IMR-90 (cell line): Measurements from ENCODE around the gene GCGR. TPM values are rescaled to one million over a fixed set of nuclear protein-coding genes. Genes with fewer than 3 reads are reported as not detected.
A peak's percentile ranks its signal among the peaks of the same experiment; 100 is the strongest.

Source experiments
- ATAC-seq: fragments of 200-7000 bp; cut with Tn5 transposase; 2 replicates; pipeline ENCODE4 v1.9.1; 2020; ENCODE audit warnings: low read depth, mild to moderate bottlenecking, moderate library complexity
- BruUV-seq: library from RNA; stranded (reverse); fragments of 400-500 nt; replicated peaks from 2 replicates; lab custom pipeline; 2021; lab: Mats Ljungman, UMichigan
- CTCF ChIA-PET: fragments of 300-600 bp; formaldehyde crosslinking; extraction: SDS; loops from one replicate; lab custom pipeline; 2021; ENCODE audit warnings: antibody characterized with exemption; lab: Yijun Ruan, JAX
- POLR2A ChIA-PET: fragments of 300-600 bp; sonication (Branson Sonifier 250); formaldehyde crosslinking; loops from one replicate; lab custom pipeline; 2022; ENCODE audit warnings: antibody characterized with exemption; ENCODE audit not compliant: unreplicated experiment; lab: Charles Lee
- DNase-seq: peaks from one replicate; pipeline ENCODE4 v3.0.0; 2013
- H2AFZ ChIP-seq: replicated peaks from 2 replicates; pipeline ENCODE3; 2013; ENCODE audit warnings: low read length, mild to moderate bottlenecking; ENCODE audit not compliant: poor library complexity
- H2AK5ac ChIP-seq: 2 replicates; pipeline ENCODE4 v1.6.1; 2013; ENCODE audit warnings: low read depth, low read length, inconsistent platforms
- H2AK9ac ChIP-seq: replicated peaks from 2 replicates; pipeline ENCODE3; 2013; ENCODE audit warnings: mild to moderate bottlenecking, low read depth, low read length, moderate library complexity; ENCODE audit not compliant: poor library complexity
- H2BK120ac ChIP-seq: 2 replicates; pipeline ENCODE4 v1.6.1; 2013; ENCODE audit warnings: low read depth, low read length, inconsistent platforms
- H2BK15ac ChIP-seq: 3 replicates; pipeline ENCODE4 v1.6.1; 2013; ENCODE audit warnings: low read depth, low read length, inconsistent platforms
- H2BK20ac ChIP-seq: 2 replicates; pipeline ENCODE4 v1.6.1; 2013; ENCODE audit warnings: low read depth, mild to moderate bottlenecking, inconsistent platforms, low read length, moderate library complexity
- H2BK5ac ChIP-seq: 2 replicates; pipeline ENCODE4 v1.6.1; 2013; ENCODE audit warnings: mild to moderate bottlenecking, low read depth, low read length, inconsistent platforms; ENCODE audit not compliant: poor library complexity, severe bottlenecking
- H3K14ac ChIP-seq: replicated peaks from 2 replicates; pipeline ENCODE4 v1.6.1; 2013; ENCODE audit warnings: low read depth, low read length, inconsistent platforms
- H3K18ac ChIP-seq: 2 replicates; pipeline ENCODE4 v1.6.1; 2013; ENCODE audit warnings: low read depth, low read length, control low read depth
- H3K23ac ChIP-seq: 2 replicates; pipeline ENCODE4 v1.6.1; 2013; ENCODE audit warnings: low read depth, low read length, inconsistent platforms
- H3K27ac ChIP-seq: 2 replicates; pipeline ENCODE4 v1.5.1; 2013; ENCODE audit warnings: mild to moderate bottlenecking, control low read depth, low read length; ENCODE audit not compliant: insufficient read depth
- H3K27me3 ChIP-seq: 2 replicates; pipeline ENCODE4 v1.6.1; 2013; ENCODE audit warnings: low read length; ENCODE audit not compliant: control insufficient read depth, insufficient read depth
- H3K36me3 ChIP-seq: 2 replicates; pipeline ENCODE4 v1.6.1; 2013; ENCODE audit warnings: low read length, mixed read lengths; ENCODE audit not compliant: control insufficient read depth, insufficient read depth
- H3K4ac ChIP-seq: 2 replicates; pipeline ENCODE4 v1.6.1; 2013; ENCODE audit warnings: low read depth, low read length, inconsistent platforms
- H3K4me1 ChIP-seq: 2 replicates; pipeline ENCODE4 v1.6.1; 2013; ENCODE audit warnings: low read length, mixed read lengths; ENCODE audit not compliant: control insufficient read depth, insufficient read depth
- H3K4me2 ChIP-seq: 2 replicates; pipeline ENCODE4 v1.6.1; 2013; ENCODE audit warnings: low read depth, mild to moderate bottlenecking, control low read depth, low read length, moderate library complexity
- H3K4me3 ChIP-seq: 2 replicates; pipeline ENCODE4 v1.5.1; 2013; ENCODE audit warnings: low read depth, mild to moderate bottlenecking, control low read depth, low read length, moderate library complexity; ENCODE audit not compliant: insufficient read depth
- H3K56ac ChIP-seq: 2 replicates; pipeline ENCODE4 v1.6.1; 2013; ENCODE audit warnings: low read length, inconsistent platforms; ENCODE audit not compliant: insufficient read depth; ENCODE audit errors: extremely low read depth
- H3K79me1 ChIP-seq, 2 experiments: 2 replicates each; pipeline ENCODE4 v1.6.1; 2013; ENCODE audit warnings: low read length in 2 of 2, inconsistent platforms in 1 of 2, low read depth in 1 of 2
- H3K9ac ChIP-seq: 2 replicates; pipeline ENCODE4 v1.6.1; 2013; ENCODE audit warnings: low read depth, low read length, control low read depth
- H3K9me1 ChIP-seq: 2 replicates; pipeline ENCODE4 v1.6.1; 2013; ENCODE audit warnings: low read length, inconsistent platforms; ENCODE audit not compliant: insufficient read depth
- H3K9me3 ChIP-seq: 2 replicates; pipeline ENCODE4 v1.6.1; 2013; ENCODE audit warnings: low read length; ENCODE audit not compliant: control insufficient read depth, insufficient read depth
- H4K20me1 ChIP-seq: 2 replicates; pipeline ENCODE4 v1.6.1; 2013; ENCODE audit warnings: low read length, inconsistent platforms; ENCODE audit not compliant: insufficient read depth
- H4K5ac ChIP-seq: 2 replicates; pipeline ENCODE4 v1.6.1; 2013; ENCODE audit warnings: mild to moderate bottlenecking, low read depth, low read length, control low read depth
- H4K8ac ChIP-seq, 2 experiments: 2 replicates each; pipeline ENCODE4 v1.6.1; 2013; ENCODE audit warnings: low read depth in 2 of 2, low read length in 2 of 2, control low read depth in 1 of 2, inconsistent platforms in 1 of 2
- H4K91ac ChIP-seq: 2 replicates; pipeline ENCODE4 v1.6.1; 2013; ENCODE audit warnings: low read depth, low read length, inconsistent platforms; ENCODE audit not compliant: insufficient read depth
- BHLHE40 ChIP-seq: fragments of 150-350 bp; IDR thresholded peaks from 2 replicates; pipeline ENCODE4 v1.6.1; 2016; ENCODE audit warnings: mild to moderate bottlenecking, low read depth, low read length
- CEBPB ChIP-seq: IDR thresholded peaks from 2 replicates; pipeline ENCODE4 v1.6.1; 2012; ENCODE audit warnings: low read depth, low read length, improper control_type of control experiment
- CHD1 ChIP-seq: IDR thresholded peaks from 2 replicates; pipeline ENCODE4 v1.6.1; 2012; ENCODE audit warnings: low read depth, low read length, improper control_type of control experiment
- CTCF ChIP-seq: conservative IDR thresholded peaks from 2 replicates; pipeline ENCODE4 v1.5.1; 2012; ENCODE audit warnings: mild to moderate bottlenecking, low read depth, low read length, improper control_type of control experiment
- FOS ChIP-seq: fragments of 150-350 bp; IDR thresholded peaks from 2 replicates; pipeline ENCODE4 v1.6.1; 2016; ENCODE audit warnings: low read depth, low read length
- MAFK ChIP-seq: IDR thresholded peaks from 2 replicates; pipeline ENCODE4 v1.6.1; 2012; ENCODE audit warnings: low read depth, low read length, improper control_type of control experiment
- MAZ ChIP-seq: IDR thresholded peaks from 2 replicates; pipeline ENCODE4 v1.6.1; 2012; ENCODE audit warnings: low read depth, mild to moderate bottlenecking, low read length, improper control_type of control experiment, moderate library complexity, borderline replicate concordance
- MXI1 ChIP-seq: IDR thresholded peaks from 2 replicates; pipeline ENCODE4 v1.6.1; 2012; ENCODE audit warnings: low read depth, mild to moderate bottlenecking, low read length, moderate library complexity, borderline replicate concordance
- NFE2L2 ChIP-seq: fragments of 150-350 bp; IDR thresholded peaks from 2 replicates; pipeline ENCODE4 v1.6.1; 2016; ENCODE audit warnings: low read depth, mild to moderate bottlenecking, low read length
- POLR2A ChIP-seq: IDR thresholded peaks from 2 replicates; pipeline ENCODE4 v1.6.1; 2012; ENCODE audit warnings: mild to moderate bottlenecking, low read depth, low read length
- RAD21 ChIP-seq: IDR thresholded peaks from 2 replicates; pipeline ENCODE4 v1.6.1; 2012; ENCODE audit warnings: low read length, improper control_type of control experiment
- RCOR1 ChIP-seq: IDR thresholded peaks from 2 replicates; pipeline ENCODE4 v1.6.1; 2012; ENCODE audit warnings: mild to moderate bottlenecking, low read length, improper control_type of control experiment; ENCODE audit not compliant: insufficient replicate concordance
- RFX5 ChIP-seq: IDR thresholded peaks from 2 replicates; pipeline ENCODE4 v1.8.0; 2012; ENCODE audit warnings: low read depth, mild to moderate bottlenecking, low read length, moderate library complexity
- SMC3 ChIP-seq: fragments of 150-350 bp; IDR thresholded peaks from 2 replicates; pipeline ENCODE4 v1.6.1; 2016; ENCODE audit warnings: low read depth, mild to moderate bottlenecking, antibody characterized with exemption, low read length, moderate library complexity
- WGBS, 2 experiments: methylation state at CpG; one replicate each; pipeline versions ENCODE4 v1.1.5 to v1.1.7; 2013; ENCODE audit warnings: missing lambda C conversion rate in 2 of 2; ENCODE audit not compliant: insufficient read length in 1 of 2; ENCODE audit errors: extremely low coverage in 2 of 2; 5-methylcytosine and 5-hydroxymethylcytosine counted together
- dilution Hi-C: fragments of 300-500 bp; cut with HindIII; formaldehyde crosslinking; loops from one replicate; pipeline ENCODE4 v1.14.3; 2018; ENCODE audit warnings: low sequenced_read_pairs; ENCODE audit not compliant: unreplicated experiment
- in situ Hi-C: fragments of 300-500 bp; cut with MboI; formaldehyde crosslinking; loops from 3 replicates; pipeline ENCODE4 v1.14.3; 2019; ENCODE audit warnings: low sequenced_read_pairs, inconsistent platforms, mixed read lengths
- intact Hi-C: fragments of 100-400 bp; cut with micrococcal nuclease; formaldehyde crosslinking; loops from 2 replicates; pipeline ENCODE4 v1.10.0; 2022
- polyA plus RNA-seq, 3 experiments: library from polyadenylated mRNA; depleted of rRNA; stranded (reverse); fragments of >200 nt; gene quantifications; 2 replicates each; pipeline ENCODE4 v1.2.3, GENCODE V29; 2012; ENCODE audit warnings: low replicate concordance in 1 of 3
- total RNA-seq: library from RNA; depleted of rRNA; stranded (reverse); fragments of >200 nt; gene quantifications from 2 replicates; pipeline ENCODE4 v1.2.3, GENCODE V29; 2012
- TF ChIP-seq, protein P1 (sequence below): fragments of 150-350 bp; IDR thresholded peaks from 2 replicates; pipeline ENCODE4 v1.6.1; 2016; ENCODE audit warnings: low read depth, mild to moderate bottlenecking, low read length, moderate library complexity, borderline replicate concordance
- TF ChIP-seq, protein P2 (sequence below): fragments of 150-350 bp; IDR thresholded peaks from 2 replicates; pipeline ENCODE4 v1.6.1; 2017; ENCODE audit warnings: mild to moderate bottlenecking, antibody characterized with exemption, low read length, low read depth

GCGR gene
- total and polyA plus RNA-seq, 2 of the 4 experiments (the other 2 are of a cell fraction), result not detected

DNA sequence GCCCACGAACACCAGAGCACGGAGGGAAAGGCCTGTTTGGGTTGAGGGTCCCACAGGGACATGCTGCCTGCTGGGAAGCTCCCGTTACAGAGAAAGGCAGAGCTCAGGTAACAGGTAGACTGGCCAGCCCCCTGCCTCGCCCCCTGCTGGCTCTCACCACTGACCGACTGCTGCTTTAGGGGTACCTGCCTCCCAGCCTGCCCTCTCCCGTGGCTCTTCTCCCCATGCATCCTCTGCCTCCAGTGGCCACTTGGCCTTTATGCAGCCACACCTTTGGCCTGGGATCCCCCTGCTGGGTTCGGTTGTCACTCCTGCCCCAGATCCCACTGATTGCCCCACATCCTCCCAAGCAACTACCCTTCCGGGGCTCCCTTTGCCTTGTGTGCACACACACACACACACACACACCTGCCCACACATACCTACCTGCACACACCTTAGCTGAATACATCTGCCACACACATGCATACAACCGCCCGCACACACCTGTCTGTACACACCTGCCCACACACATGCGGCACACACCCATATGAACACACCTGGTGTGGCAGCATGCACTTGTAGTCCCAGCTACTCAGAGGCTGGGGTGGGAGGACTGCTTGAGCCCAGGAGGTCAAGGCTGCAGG lies 22.0 kb downstream of the GCGR start:
- Histone ChIP-seq H4K91ac (no peak overlapping the region), H2BK20ac (no peak overlapping the region), H2AK5ac (no peak overlapping the region), H3K4me1 (no peaks in the 10 kb centered on the region), H3K4me3 (no peak overlapping the region), H2BK15ac (no peak overlapping the region), H3K9me1 (peaks cover 9% of the 10 kb centered on the region), H3K36me3 (peaks cover 20% of the 10 kb centered on the region), H3K4ac (no peak overlapping the region), H3K18ac (no peak overlapping the region), H2BK5ac (no peak overlapping the region), H3K23ac (no peak overlapping the region), H2BK120ac (no peak overlapping the region), H2AFZ (peak overlapping the region; percentile 23), H3K27ac (no peak overlapping the region), H3K9ac (no peak overlapping the region), H3K27me3 (no peaks in the 10 kb centered on the region), H4K8ac (no peak overlapping the region), H3K56ac (no peak overlapping the region), H4K5ac (no peak overlapping the region), H3K4me2 (no peak overlapping the region), H4K20me1 (peaks cover 51% of the 10 kb centered on the region), H3K14ac (no peak overlapping the region), H3K9me3 (no peaks in the 10 kb centered on the region), H3K79me1 (peaks cover 10 to 50% of the 10 kb centered on the region in 2 experiments; a peak in 3 of 4 replicates), H2AK9ac (no peak overlapping the region)
- dilution Hi-C loops (no loop called here), in situ Hi-C loops (no loop called here), intact Hi-C loops (no loop called here)
- ATAC-seq, result no peak
- POLR2A ChIA-PET, result no interaction called here
- WGBS, 2 experiments, result 60% methylated on average over 6 of the region's 11 CpGs; no CpG with 5 or more reads in 1 of the 2 experiments
- no peak for DNase-seq
- CTCF ChIA-PET, result no interaction called here
- BruUV-seq, result no TSS peak
- TF ChIP-seq SMC3 (no peak), FOS (no peak), MAFK (no peak), MAZ (no peak), CHD1 (no peak), MXI1 (no peak), RCOR1 (no peak), NFE2L2 (no peak), RFX5 (no peak), RAD21 (no peak), CTCF (no peak), POLR2A (no peak), CEBPB (no peak), BHLHE40 (no peak)
- TF ChIP-seq, protein P1, sequence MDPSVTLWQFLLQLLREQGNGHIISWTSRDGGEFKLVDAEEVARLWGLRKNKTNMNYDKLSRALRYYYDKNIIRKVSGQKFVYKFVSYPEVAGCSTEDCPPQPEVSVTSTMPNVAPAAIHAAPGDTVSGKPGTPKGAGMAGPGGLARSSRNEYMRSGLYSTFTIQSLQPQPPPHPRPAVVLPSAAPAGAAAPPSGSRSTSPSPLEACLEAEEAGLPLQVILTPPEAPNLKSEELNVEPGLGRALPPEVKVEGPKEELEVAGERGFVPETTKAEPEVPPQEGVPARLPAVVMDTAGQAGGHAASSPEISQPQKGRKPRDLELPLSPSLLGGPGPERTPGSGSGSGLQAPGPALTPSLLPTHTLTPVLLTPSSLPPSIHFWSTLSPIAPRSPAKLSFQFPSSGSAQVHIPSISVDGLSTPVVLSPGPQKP, result no peak
- TF ChIP-seq, protein P2, sequence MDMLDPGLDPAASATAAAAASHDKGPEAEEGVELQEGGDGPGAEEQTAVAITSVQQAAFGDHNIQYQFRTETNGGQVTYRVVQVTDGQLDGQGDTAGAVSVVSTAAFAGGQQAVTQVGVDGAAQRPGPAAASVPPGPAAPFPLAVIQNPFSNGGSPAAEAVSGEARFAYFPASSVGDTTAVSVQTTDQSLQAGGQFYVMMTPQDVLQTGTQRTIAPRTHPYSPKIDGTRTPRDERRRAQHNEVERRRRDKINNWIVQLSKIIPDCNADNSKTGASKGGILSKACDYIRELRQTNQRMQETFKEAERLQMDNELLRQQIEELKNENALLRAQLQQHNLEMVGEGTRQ, result no peak
